ENCODE measurements around the gene PIGM. TPM values are rescaled to one million over a fixed set of nuclear protein-coding genes. Genes with fewer than 3 reads are reported as not detected.
A peak's percentile ranks its signal among the peaks of the same experiment; 100 is the strongest.
"Not testable (repeated sequence)": the region's sequence is repeated elsewhere in the genome, so short reads cannot be mapped to it uniquely, and the experiment has no call there.

PIGM gene
- total RNA-seq, 1 donor from 2014 or later = 5.4 TPM

GRCh38 chr1:160050619-160051018 is 18.8 kb upstream of the PIGM start:
- H3K4me3 Mint-ChIP-seq = no peak overlapping the region
- no peak overlapping the region for H3K27ac Mint-ChIP-seq
- H3K36me3 Mint-ChIP-seq (ENCODE audit: low read depth) = no peaks in the 10 kb centered on the region
- peaks cover 17% of the 10 kb centered on the region for H3K27me3 Mint-ChIP-seq (ENCODE audit: insufficient read depth)
- peaks cover 16% of the 10 kb centered on the region for H3K4me1 Mint-ChIP-seq (ENCODE audit: low read depth)
- no peaks in the 10 kb centered on the region for H3K9me3 Mint-ChIP-seq
- intact Hi-C loops (cut with micrococcal nuclease) = no loop called here
- no peak for DNase-seq (ENCODE audit: low spot score)

- DNase-seq (ENCODE audit: low spot score); H3K9me3 Mint-ChIP-seq; H3K27ac Mint-ChIP-seq; intact Hi-C loops (cut with micrococcal nuclease); H3K4me3 Mint-ChIP-seq; H3K36me3 Mint-ChIP-seq (ENCODE audit: low read depth): not testable (repeated sequence)
- H3K4me1 Mint-ChIP-seq (ENCODE audit: low read depth) = peaks cover 16% of the 10 kb centered on the region
- H3K27me3 Mint-ChIP-seq (ENCODE audit: insufficient read depth) = peaks cover 22% of the 10 kb centered on the region
Measured at GRCh38 chr1:160050182-160050581, 18.4 kb upstream of the PIGM start.

DNA sequence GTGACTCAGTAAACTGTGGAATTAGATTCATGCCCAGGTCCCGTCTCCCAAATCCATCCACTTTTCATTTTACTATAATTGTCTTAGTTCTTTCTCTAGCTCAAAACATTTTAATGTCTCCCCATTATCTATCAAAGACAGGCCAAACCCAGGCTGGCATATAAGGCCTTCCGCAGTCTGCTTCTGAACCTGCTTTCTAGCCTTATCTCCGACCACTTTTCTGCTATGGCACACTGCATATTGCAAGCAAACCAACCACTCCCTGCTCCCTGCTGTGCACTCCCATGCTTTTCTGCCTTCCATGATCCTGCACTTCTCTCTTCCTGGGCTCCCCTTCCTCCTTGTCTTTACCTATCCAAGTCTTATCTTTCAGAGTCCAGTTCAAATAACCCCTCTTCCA is 17.3 kb upstream of the PIGM start:
- H3K27ac Mint-ChIP-seq = no peak overlapping the region
- H3K27me3 Mint-ChIP-seq (ENCODE audit: insufficient read depth) = peaks cover 24% of the 10 kb centered on the region
- no peak overlapping the region for H3K4me3 Mint-ChIP-seq
- H3K4me1 Mint-ChIP-seq (ENCODE audit: low read depth) = peaks cover 16% of the 10 kb centered on the region
- DNase-seq (ENCODE audit: low spot score) = no peak
- no peaks in the 10 kb centered on the region for H3K9me3 Mint-ChIP-seq
- H3K36me3 Mint-ChIP-seq (ENCODE audit: low read depth) = no peaks in the 10 kb centered on the region
- intact Hi-C loops (cut with micrococcal nuclease) = no loop called here

DNA sequence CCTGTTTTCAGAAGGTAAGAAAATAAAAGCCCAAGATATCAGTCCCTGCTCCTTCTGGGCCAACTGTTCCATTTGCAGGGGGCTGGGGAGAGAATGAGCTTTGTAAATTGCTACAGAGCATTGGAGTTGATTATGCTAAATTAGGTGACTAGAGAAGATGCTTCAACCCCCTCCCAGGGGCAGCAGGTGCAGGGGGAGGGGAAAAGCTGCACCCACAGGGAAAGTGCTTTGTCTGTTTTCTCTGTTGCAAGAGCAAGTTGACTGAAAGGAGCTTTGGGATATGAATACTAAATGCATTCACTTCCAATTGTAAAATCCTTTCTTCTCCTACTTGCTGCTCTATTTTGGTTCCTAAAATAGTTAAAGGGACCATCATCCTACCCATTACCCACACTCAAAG is 16.5 kb upstream of the PIGM start:
- H3K4me3 Mint-ChIP-seq = no peak overlapping the region
- H3K36me3 Mint-ChIP-seq (ENCODE audit: low read depth) = no peaks in the 10 kb centered on the region
- H3K27me3 Mint-ChIP-seq (ENCODE audit: insufficient read depth) = peaks cover 21% of the 10 kb centered on the region
- peaks cover 16% of the 10 kb centered on the region for H3K4me1 Mint-ChIP-seq (ENCODE audit: low read depth)
- H3K27ac Mint-ChIP-seq = no peak overlapping the region
- H3K9me3 Mint-ChIP-seq = no peaks in the 10 kb centered on the region
- intact Hi-C loops (cut with micrococcal nuclease) = no loop called here
- DNase-seq (ENCODE audit: low spot score) = no peak

GRCh38 chr1:160047111-160047991 is 15.6 kb upstream of the PIGM start:
- no peaks in the 10 kb centered on the region for H3K36me3 Mint-ChIP-seq (ENCODE audit: low read depth)
- peaks cover 16% of the 10 kb centered on the region for H3K4me1 Mint-ChIP-seq (ENCODE audit: low read depth)
- H3K27me3 Mint-ChIP-seq (ENCODE audit: insufficient read depth) = peaks cover 18% of the 10 kb centered on the region
- H3K9me3 Mint-ChIP-seq = no peaks in the 10 kb centered on the region
- H3K4me3 Mint-ChIP-seq = peak overlapping the region; percentile 55
- DNase-seq (ENCODE audit: low spot score) = no peak
- intact Hi-C loops (cut with micrococcal nuclease) = loop anchor here (2.0 kb wide), 1 partner anchor 15 kb away; no protein-coding TSS in a partner anchor
- H3K27ac Mint-ChIP-seq = peak overlapping the region; percentile 6

DNA sequence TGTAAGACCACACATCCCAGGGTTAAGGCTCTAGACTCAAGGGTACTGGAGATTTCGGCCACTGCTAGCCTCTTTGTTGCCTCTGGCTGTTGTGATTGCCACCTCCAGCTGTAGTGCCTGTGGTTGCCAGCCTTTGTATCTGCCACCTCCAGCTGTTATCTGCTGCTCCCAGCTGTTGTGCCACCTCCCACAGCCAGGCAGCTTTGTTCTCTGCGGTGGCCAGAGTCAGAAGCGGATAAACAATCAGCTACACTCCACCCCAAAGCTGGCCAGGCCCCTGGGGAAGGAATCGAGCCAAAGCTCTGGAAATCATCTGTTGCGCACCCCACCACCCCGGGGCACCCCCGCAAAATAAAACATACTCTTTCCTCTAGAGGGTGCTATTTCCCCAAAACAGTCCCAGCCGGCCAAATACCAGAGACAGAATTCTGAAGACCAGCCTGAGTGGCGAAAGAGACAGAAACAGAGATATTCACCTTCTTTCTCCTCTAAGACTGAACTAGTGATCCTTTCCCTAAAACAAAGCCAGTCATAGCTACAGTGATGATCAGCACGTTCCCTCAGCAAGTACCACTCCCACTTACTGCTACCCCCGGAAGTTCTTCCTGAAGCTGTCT is 14.8 kb upstream of the PIGM start:
- DNase-seq (ENCODE audit: low spot score) = peak; percentile 22
- peaks cover 16% of the 10 kb centered on the region for H3K4me1 Mint-ChIP-seq (ENCODE audit: low read depth)
- peak overlapping the region; percentile 55 for H3K4me3 Mint-ChIP-seq
- no peaks in the 10 kb centered on the region for H3K9me3 Mint-ChIP-seq
- no peaks in the 10 kb centered on the region for H3K36me3 Mint-ChIP-seq (ENCODE audit: low read depth)
- intact Hi-C loops (cut with micrococcal nuclease) = loop anchor here (1.0 to 2.0 kb wide), 3 partner anchors 14 to 38 kb away; no protein-coding TSS in a partner anchor
- H3K27me3 Mint-ChIP-seq (ENCODE audit: insufficient read depth) = peaks cover 16% of the 10 kb centered on the region
- no peak overlapping the region for H3K27ac Mint-ChIP-seq

DNA sequence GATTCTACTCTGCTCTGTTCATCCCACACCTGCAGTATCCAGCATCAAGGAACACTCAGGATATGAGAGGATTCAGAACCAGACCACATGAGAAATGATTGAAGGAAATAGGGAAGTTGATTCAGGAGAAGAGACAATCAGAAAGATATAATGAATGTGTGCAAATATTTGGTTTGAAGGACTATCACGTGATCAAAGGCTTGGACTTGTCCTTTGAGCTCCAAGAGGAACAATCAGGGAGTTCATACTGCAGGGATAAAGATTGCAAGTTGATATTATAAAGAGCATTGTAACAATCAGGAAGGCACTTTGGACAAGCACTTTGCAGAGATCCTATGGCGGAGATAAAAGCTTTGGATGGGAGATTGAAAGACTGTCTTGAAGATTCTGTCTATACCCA is 13.9 kb upstream of the PIGM start:
- H3K36me3 Mint-ChIP-seq (ENCODE audit: low read depth) = no peaks in the 10 kb centered on the region
- H3K9me3 Mint-ChIP-seq = no peaks in the 10 kb centered on the region
- H3K27me3 Mint-ChIP-seq (ENCODE audit: insufficient read depth) = peaks cover 15% of the 10 kb centered on the region
- no peak for DNase-seq (ENCODE audit: low spot score)
- no peak overlapping the region for H3K4me3 Mint-ChIP-seq
- H3K27ac Mint-ChIP-seq = no peak overlapping the region
- intact Hi-C loops (cut with micrococcal nuclease) = loop anchor here (1.0 to 2.0 kb wide), 3 partner anchors 13 to 39 kb away; no protein-coding TSS in a partner anchor
- H3K4me1 Mint-ChIP-seq (ENCODE audit: low read depth) = peaks cover 16% of the 10 kb centered on the region

- intact Hi-C loops (cut with micrococcal nuclease) = no loop called here
- peaks cover 15% of the 10 kb centered on the region for H3K27me3 Mint-ChIP-seq (ENCODE audit: insufficient read depth)
- no peak overlapping the region for H3K27ac Mint-ChIP-seq
- H3K4me1 Mint-ChIP-seq (ENCODE audit: low read depth) = peaks cover 16% of the 10 kb centered on the region
- H3K4me3 Mint-ChIP-seq = no peak overlapping the region
- no peaks in the 10 kb centered on the region for H3K9me3 Mint-ChIP-seq
- no peak for DNase-seq (ENCODE audit: low spot score)
- no peaks in the 10 kb centered on the region for H3K36me3 Mint-ChIP-seq (ENCODE audit: low read depth)
Measured at GRCh38 chr1:160043543-160043942, 11.8 kb upstream of the PIGM start.

DNA sequence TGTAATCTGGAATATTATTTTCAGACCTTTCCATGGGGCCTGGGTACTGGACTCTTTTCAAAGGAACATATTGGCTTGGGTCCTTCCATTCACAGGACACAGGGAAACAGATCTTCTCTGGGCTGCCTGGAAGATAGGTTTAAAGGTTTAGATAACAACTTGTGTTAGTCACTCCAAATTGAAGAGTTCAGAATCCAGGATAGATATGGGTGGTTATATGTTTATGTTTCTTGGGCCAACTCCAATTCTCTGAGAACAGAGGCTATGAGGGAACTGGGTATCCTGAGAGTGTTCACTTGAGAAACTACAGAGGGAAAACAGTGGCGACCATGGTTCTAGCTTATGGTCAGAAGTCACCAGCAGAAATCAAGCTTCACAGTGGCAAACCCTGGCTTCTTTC is 8.7 kb upstream of the PIGM start:
- H3K36me3 Mint-ChIP-seq (ENCODE audit: low read depth) = no peaks in the 10 kb centered on the region
- intact Hi-C loops (cut with micrococcal nuclease) = no loop called here
- no peaks in the 10 kb centered on the region for H3K4me1 Mint-ChIP-seq (ENCODE audit: low read depth)
- H3K27ac Mint-ChIP-seq = no peak overlapping the region
- no peak for DNase-seq (ENCODE audit: low spot score)
- H3K27me3 Mint-ChIP-seq (ENCODE audit: insufficient read depth) = peaks cover 21% of the 10 kb centered on the region
- no peaks in the 10 kb centered on the region for H3K9me3 Mint-ChIP-seq
- no peak overlapping the region for H3K4me3 Mint-ChIP-seq

DNA sequence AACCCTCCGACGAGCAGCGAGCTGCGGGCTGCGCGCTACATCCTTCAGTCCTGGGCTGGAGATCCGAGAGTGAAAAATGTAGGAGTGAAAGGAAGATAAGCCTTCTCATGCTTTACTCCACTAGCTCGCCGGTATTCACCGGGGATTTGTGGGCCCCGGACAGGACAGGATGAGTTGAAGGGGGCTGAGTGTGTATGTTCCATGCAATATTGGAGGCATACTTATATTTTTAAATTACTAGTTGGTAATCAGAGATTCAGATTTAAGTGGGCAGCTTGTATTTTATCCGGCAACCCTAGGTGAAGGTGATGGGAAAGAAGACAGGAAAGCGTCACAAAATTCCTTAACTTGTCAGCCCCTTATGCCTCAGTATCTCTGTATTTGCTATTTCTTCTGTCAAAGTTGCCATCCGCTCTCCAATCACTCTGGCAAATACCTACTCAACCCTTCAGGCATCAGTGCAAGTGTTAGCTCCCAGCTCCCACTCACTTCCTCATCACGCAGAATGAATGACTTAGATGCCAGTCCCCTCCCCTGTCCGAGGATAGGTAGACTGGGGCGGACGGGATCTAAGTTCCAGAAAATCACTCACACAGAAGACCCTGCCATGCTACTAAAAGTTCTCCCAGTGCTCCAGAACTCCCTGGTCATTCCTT is 503 bp upstream of the PIGM start:
- Mint-ChIP-seq H3K27ac (peak overlapping the region; percentile 87), H3K27me3 (ENCODE audit: insufficient read depth) (peaks cover 20% of the 10 kb centered on the region), H3K4me1 (ENCODE audit: low read depth) (peaks cover 36% of the 10 kb centered on the region), H3K4me3 (peak overlapping the region; percentile 97), H3K36me3 (ENCODE audit: low read depth) (peaks cover 6% of the 10 kb centered on the region), H3K9me3 (no peaks in the 10 kb centered on the region)
- no peak for DNase-seq (ENCODE audit: low spot score)
- intact Hi-C loops (cut with micrococcal nuclease) = loop anchor here (1.0 to 5.0 kb wide), 4 partner anchors 15 to 230 kb away; partner anchors contain the start of gene DCAF8

DNA sequence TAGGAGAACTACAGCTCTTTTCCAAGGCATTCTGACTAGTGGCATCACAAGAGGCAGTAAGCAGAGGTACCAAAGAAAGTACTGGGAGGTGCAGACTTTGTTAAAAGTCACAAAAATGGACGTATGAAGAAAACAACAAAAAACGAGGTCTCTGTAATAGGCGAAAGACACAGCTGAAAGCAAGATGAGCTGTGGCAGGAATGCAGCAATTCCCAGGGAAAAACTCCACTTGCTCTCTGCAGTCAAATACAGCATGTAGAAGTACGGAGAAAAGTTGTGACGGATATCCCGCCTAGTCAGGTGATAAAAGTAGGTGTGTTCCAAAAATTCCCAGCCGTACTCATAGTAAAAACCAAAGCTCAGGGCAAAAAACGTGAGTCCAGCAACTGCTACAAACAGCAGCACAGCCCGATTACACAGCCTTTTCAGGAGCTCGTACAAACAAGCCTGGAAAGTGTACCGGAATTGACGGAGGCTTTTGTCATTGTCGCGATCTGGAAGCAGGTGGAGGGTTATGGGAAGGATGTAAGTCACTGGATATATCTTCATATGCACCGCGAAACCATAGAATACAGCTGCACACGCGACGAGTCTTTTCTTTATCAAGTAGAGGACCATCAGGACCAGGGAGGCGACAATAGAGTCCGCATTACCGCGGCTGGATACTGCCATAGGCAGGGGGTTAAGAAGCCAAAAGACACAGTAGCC is 979 bp downstream of the PIGM start:
- Mint-ChIP-seq H3K27me3 (ENCODE audit: insufficient read depth) (peaks cover 12% of the 10 kb centered on the region), H3K9me3 (no peaks in the 10 kb centered on the region), H3K27ac (peak overlapping the region; percentile 80), H3K4me3 (peak overlapping the region; percentile 97), H3K4me1 (ENCODE audit: low read depth) (peaks cover 36% of the 10 kb centered on the region), H3K36me3 (ENCODE audit: low read depth) (peaks cover 8% of the 10 kb centered on the region)
- intact Hi-C loops (cut with micrococcal nuclease) = loop anchor here (1.0 to 5.0 kb wide), 6 partner anchors 47 to 1016 kb away; partner anchors contain the start of genes DCAF8, DUSP23, IGSF8 and TAGLN2
- no peak for DNase-seq (ENCODE audit: low spot score)

DNA sequence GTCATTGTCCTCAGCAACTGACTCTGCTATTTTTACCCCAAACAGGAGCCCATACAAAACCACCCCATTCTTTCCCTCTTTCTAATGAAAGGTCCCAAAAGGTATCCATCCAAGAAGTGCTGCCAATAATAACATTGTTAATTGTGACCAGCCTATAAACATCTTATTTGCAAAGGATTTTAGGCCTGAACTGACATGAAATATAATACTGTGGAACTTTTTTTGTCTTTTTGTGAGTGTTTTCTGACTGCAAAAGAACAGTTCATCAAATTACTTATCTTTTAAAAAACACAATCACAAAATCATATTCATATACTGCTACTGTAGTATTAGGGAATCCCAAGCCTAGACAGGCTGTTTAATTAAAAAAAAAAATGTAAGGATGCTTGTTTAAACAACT is 3.4 kb downstream of the PIGM start:
- Mint-ChIP-seq H3K4me1 (ENCODE audit: low read depth) (peaks cover 36% of the 10 kb centered on the region), H3K27me3 (ENCODE audit: insufficient read depth) (peaks cover 2% of the 10 kb centered on the region)

More for the DNA sequence above, 3.4 kb downstream of the PIGM start:
- intact Hi-C loops (cut with micrococcal nuclease) = no loop called here
- Mint-ChIP-seq H3K27ac (no peak overlapping the region), H3K36me3 (ENCODE audit: low read depth) (peaks cover 8% of the 10 kb centered on the region), H3K4me3 (no peak overlapping the region), H3K9me3 (no peaks in the 10 kb centered on the region)
- DNase-seq (ENCODE audit: low spot score) = no peak

All from activated T-helper 1 cell treated with anti-CD3 and anti-CD28 coated beads, Interleukin-12 subunit alpha, Interleukin-12 subunit beta, Interleukin-2, Interleukin-4 antibody, amounts not matched to agents 30 ng/mL and 10 ng/mL and 1 ng/mL, durations not matched to agents 14 hours and 24 hours and 36 hours (primary cell).